Measurements from ENCODE around the gene TRIOBP.

The TRIOBP gene

GRCh38 chr22:37686002-37686982 lies 10.6 kb upstream of the TRIOBP start, which contains the start of gene NOL12 (continued):
- TF ChIP-seq, protein P1, sequence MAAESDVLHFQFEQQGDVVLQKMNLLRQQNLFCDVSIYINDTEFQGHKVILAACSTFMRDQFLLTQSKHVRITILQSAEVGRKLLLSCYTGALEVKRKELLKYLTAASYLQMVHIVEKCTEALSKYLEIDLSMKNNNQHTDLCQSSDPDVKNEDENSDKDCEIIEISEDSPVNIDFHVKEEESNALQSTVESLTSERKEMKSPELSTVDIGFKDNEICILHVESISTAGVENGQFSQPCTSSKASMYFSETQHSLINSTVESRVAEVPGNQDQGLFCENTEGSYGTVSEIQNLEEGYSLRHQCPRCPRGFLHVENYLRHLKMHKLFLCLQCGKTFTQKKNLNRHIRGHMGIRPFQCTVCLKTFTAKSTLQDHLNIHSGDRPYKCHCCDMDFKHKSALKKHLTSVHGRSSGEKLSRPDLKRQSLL (tag by site-specific recombination; IDR thresholded peaks at IDR 0.05), result 0 out of 2 replicates have a peak, but pooled peaks have one; percentile 46
- TF ChIP-seq TCF7L2 (IDR thresholded peaks at IDR 0.05; ENCODE audit: borderline replicate concordance, low read depth, low read length), result no peak
- TF ChIP-seq, protein P2, sequence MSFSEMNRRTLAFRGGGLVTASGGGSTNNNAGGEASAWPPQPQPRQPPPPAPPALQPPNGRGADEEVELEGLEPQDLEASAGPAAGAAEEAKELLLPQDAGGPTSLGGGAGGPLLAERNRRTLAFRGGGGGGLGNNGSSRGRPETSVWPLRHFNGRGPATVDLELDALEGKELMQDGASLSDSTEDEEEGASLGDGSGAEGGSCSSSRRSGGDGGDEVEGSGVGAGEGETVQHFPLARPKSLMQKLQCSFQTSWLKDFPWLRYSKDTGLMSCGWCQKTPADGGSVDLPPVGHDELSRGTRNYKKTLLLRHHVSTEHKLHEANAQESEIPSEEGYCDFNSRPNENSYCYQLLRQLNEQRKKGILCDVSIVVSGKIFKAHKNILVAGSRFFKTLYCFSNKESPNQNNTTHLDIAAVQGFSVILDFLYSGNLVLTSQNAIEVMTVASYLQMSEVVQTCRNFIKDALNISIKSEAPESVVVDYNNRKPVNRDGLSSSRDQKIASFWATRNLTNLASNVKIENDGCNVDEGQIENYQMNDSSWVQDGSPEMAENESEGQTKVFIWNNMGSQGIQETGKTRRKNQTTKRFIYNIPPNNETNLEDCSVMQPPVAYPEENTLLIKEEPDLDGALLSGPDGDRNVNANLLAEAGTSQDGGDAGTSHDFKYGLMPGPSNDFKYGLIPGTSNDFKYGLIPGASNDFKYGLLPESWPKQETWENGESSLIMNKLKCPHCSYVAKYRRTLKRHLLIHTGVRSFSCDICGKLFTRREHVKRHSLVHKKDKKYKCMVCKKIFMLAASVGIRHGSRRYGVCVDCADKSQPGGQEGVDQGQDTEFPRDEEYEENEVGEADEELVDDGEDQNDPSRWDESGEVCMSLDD (tag by site-specific recombination; IDR thresholded peaks at IDR 0.05), result peak; percentile 81
- peak; percentile 97 for TF ChIP-seq GLIS2 (tag by site-specific recombination; IDR thresholded peaks at IDR 0.05)
- no peak for TF ChIP-seq ZNF311 (tag by site-specific recombination; IDR thresholded peaks at IDR 0.05; ENCODE audit: borderline replicate concordance)
- peak; percentile 98 for TF ChIP-seq KLF8 (tag by site-specific recombination; IDR thresholded peaks at IDR 0.05)
- TF ChIP-seq PRDM6 (tag by site-specific recombination; IDR thresholded peaks at IDR 0.05), result no peak
- no peak for TF ChIP-seq ZNF426 (tag by site-specific recombination; IDR thresholded peaks at IDR 0.05)
- no peak for TF ChIP-seq ZNF248 (tag by site-specific recombination; IDR thresholded peaks at IDR 0.05)
- TF ChIP-seq ZNF16 (tag by site-specific recombination; IDR thresholded peaks at IDR 0.05; ENCODE audit: low read depth), result 0 out of 2 replicates have a peak, but pooled peaks have one; percentile 22
- TF ChIP-seq, protein P3, sequence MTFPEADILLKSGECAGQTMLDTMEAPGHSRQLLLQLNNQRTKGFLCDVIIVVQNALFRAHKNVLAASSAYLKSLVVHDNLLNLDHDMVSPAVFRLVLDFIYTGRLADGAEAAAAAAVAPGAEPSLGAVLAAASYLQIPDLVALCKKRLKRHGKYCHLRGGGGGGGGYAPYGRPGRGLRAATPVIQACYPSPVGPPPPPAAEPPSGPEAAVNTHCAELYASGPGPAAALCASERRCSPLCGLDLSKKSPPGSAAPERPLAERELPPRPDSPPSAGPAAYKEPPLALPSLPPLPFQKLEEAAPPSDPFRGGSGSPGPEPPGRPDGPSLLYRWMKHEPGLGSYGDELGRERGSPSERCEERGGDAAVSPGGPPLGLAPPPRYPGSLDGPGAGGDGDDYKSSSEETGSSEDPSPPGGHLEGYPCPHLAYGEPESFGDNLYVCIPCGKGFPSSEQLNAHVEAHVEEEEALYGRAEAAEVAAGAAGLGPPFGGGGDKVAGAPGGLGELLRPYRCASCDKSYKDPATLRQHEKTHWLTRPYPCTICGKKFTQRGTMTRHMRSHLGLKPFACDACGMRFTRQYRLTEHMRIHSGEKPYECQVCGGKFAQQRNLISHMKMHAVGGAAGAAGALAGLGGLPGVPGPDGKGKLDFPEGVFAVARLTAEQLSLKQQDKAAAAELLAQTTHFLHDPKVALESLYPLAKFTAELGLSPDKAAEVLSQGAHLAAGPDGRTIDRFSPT (tag by site-specific recombination; IDR thresholded peaks at IDR 0.05), result no peak
- TF ChIP-seq, protein P4, sequence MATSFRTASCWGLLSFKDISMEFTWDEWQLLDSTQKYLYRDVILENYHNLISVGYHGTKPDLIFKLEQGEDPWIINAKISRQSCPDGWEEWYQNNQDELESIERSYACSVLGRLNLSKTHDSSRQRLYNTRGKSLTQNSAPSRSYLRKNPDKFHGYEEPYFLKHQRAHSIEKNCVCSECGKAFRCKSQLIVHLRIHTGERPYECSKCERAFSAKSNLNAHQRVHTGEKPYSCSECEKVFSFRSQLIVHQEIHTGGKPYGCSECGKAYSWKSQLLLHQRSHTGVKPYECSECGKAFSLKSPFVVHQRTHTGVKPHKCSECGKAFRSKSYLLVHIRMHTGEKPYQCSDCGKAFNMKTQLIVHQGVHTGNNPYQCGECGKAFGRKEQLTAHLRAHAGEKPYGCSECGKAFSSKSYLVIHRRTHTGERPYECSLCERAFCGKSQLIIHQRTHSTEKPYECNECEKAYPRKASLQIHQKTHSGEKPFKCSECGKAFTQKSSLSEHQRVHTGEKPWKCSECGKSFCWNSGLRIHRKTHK (tag by site-specific recombination; IDR thresholded peaks at IDR 0.05), result no peak
- TF ChIP-seq ZNF221 (tag by site-specific recombination; IDR thresholded peaks at IDR 0.05; ENCODE audit: borderline replicate concordance), result no peak
- peak; percentile 87 for TF ChIP-seq ZNF341 (tag by site-specific recombination; IDR thresholded peaks at IDR 0.05; ENCODE audit: low read depth)
- peak; percentile 74 for TF ChIP-seq GLIS1 (tag by site-specific recombination; IDR thresholded peaks at IDR 0.05)
- TF ChIP-seq ZXDB (tag by site-specific recombination; IDR thresholded peaks at IDR 0.05), result peak; percentile 99
- peak; percentile 93 for TF ChIP-seq ZSCAN23 (tag by site-specific recombination; IDR thresholded peaks at IDR 0.05)
- TF ChIP-seq GLI4 (tag by site-specific recombination; IDR thresholded peaks at IDR 0.05), result peak; percentile 96; the same call in 1 of the 2 replicates
- peak; percentile 89 for TF ChIP-seq ZEB2 (tag by site-specific recombination; IDR thresholded peaks at IDR 0.05)
- TF ChIP-seq MZF1 (tag by site-specific recombination; IDR thresholded peaks at IDR 0.05; ENCODE audit: borderline replicate concordance), result no peak
- TF ChIP-seq ZNF37A (tag by site-specific recombination; IDR thresholded peaks at IDR 0.05), result no peak
- no peak for TF ChIP-seq ZNF132 (tag by site-specific recombination; IDR thresholded peaks at IDR 0.05; ENCODE audit: borderline replicate concordance)
- peak; percentile 79 for TF ChIP-seq KLF1 (tag by site-specific recombination; IDR thresholded peaks at IDR 0.05)
- TF ChIP-seq, protein P5, sequence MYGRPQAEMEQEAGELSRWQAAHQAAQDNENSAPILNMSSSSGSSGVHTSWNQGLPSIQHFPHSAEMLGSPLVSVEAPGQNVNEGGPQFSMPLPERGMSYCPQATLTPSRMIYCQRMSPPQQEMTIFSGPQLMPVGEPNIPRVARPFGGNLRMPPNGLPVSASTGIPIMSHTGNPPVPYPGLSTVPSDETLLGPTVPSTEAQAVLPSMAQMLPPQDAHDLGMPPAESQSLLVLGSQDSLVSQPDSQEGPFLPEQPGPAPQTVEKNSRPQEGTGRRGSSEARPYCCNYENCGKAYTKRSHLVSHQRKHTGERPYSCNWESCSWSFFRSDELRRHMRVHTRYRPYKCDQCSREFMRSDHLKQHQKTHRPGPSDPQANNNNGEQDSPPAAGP (tag by site-specific recombination; IDR thresholded peaks at IDR 0.05), result peak; percentile 97
- TF ChIP-seq OSR2 (tag by site-specific recombination; IDR thresholded peaks at IDR 0.05), result peak; percentile 72
- no peak; the same call in 1 of the 2 replicates for TF ChIP-seq ZNF585B (tag by site-specific recombination; IDR thresholded peaks at IDR 0.05)
- TF ChIP-seq ZSCAN4 (tag by site-specific recombination; IDR thresholded peaks at IDR 0.05), result peak; percentile 55

All from HEK293 (cell line).